GM21390 (cell line): Measurements from ENCODE around the gene RTKN.
"Not testable (repeated sequence)": the region's sequence is repeated elsewhere in the genome, so short reads cannot be mapped to it uniquely, and the experiment has no call there.

Experiments
- ATAC-seq: cut with Tn5 transposase; IDR thresholded peaks from one replicate; pipeline ENCODE4 v1.9.1; 2021; ENCODE audit not compliant: unreplicated experiment

RTKN gene

GRCh38 chr2:74461187-74462053 lies 19.7 kb upstream of the RTKN start:
- no peak for ATAC-seq

GRCh38 chr2:74460187-74460586 lies 18.4 kb upstream of the RTKN start:
- ATAC-seq: not testable (repeated sequence)

- not testable (repeated sequence) for ATAC-seq
These were observed 17.9 kb upstream of the RTKN start for GRCh38 chr2:74459503-74460118.

GRCh38 chr2:74458938-74459363 lies 17.2 kb upstream of the RTKN start:
- ATAC-seq: no peak

GRCh38 chr2:74458132-74458937 lies 16.6 kb upstream of the RTKN start, which contains the start of gene WBP1:
Gene WBP1 (plus strand): TSS chr2:74458438. CDS start chr2:74458603, 165 bp downstream.
- peak; percentile 84 for ATAC-seq

GRCh38 chr2:74457549-74458131 lies 15.9 kb upstream of the RTKN start:
- ATAC-seq: peak; percentile 31

GRCh38 chr2:74457129-74457548 lies 15.4 kb upstream of the RTKN start:
- no peak for ATAC-seq

- ATAC-seq: peak; percentile 39
These were observed 13.1 kb upstream of the RTKN start, which contains the start of gene INO80B for GRCh38 chr2:74454654-74455511. Gene INO80B (plus strand): TSS chr2:74455087. CDS start chr2:74455117, 30 bp downstream.

GRCh38 chr2:74450570-74451190 lies 8.9 kb upstream of the RTKN start:
- ATAC-seq: no peak

GRCh38 chr2:74448771-74449170 lies 7.0 kb upstream of the RTKN start:
- no peak for ATAC-seq

- ATAC-seq: no peak
These were observed 5.7 kb upstream of the RTKN start for GRCh38 chr2:74447230-74447999.

- ATAC-seq: no peak
These were observed 3.0 kb upstream of the RTKN start for GRCh38 chr2:74444498-74445318.

- not testable (repeated sequence) for ATAC-seq
These were observed 953 bp upstream of the RTKN start for GRCh38 chr2:74442483-74443297.

GRCh38 chr2:74441170-74441689 lies 507 bp downstream of the RTKN start:
- no peak for ATAC-seq

GRCh38 chr2:74440378-74441169 lies 1.2 kb downstream of the RTKN start:
- ATAC-seq: peak; percentile 93

GRCh38 chr2:74439803-74440377 lies 1.8 kb downstream of the RTKN start:
- no peak for ATAC-seq
